ENCODE results near the gene KLHDC2. TPM values are rescaled to one million over a fixed set of nuclear protein-coding genes. Genes with fewer than 3 reads are reported as not detected.

The KLHDC2 gene
- 55.7 and 56.2 TPM in 2 replicates for total RNA-seq

GRCh38 chr14:49767571-49768300 lies at the start of gene KLHDC2:
Gene KLHDC2, plus strand, starts transcription at chr14:49768153. Its CDS starts 316 bp downstream, at chr14:49768469.

Other genes with a start within 250 kb of the KLHDC2 start
- 1,157 and 6,182 TPM in 2 replicates for gene RPS29, start 181.8 kb upstream of the KLHDC2 start, total RNA-seq
- gene LRR1, start 169.2 kb upstream of the KLHDC2 start, total RNA-seq = 25.0 and 34.6 TPM in 2 replicates
- gene RPL36AL, start 147.5 kb upstream of the KLHDC2 start, total RNA-seq = 170 and 231 TPM in 2 replicates
- gene MGAT2, start 147.4 kb upstream of the KLHDC2 start, total RNA-seq = 58.1 and 80.9 TPM in 2 replicates
- gene DNAAF2, start 132.9 kb upstream of the KLHDC2 start, total RNA-seq = 9.9 and 10.8 TPM in 2 replicates
- gene POLE2, start 79.9 kb upstream of the KLHDC2 start, total RNA-seq = 19.1 and 23.1 TPM in 2 replicates
- 0.98 and 2.9 TPM in 2 replicates for gene KLHDC1, start 75.0 kb upstream of the KLHDC2 start, total RNA-seq
- 55.1 and 56.6 TPM in 2 replicates for gene NEMF, start 84.6 kb downstream of the KLHDC2 start, total RNA-seq
- 55.1 and 85.2 TPM in 2 replicates for gene ARF6, start 124.9 kb downstream of the KLHDC2 start, total RNA-seq

All from subcutaneous preadipocyte (primary cell).